Stromal cell of bone marrow (primary cell): ENCODE data around the gene NKAIN2.
A peak's percentile ranks its signal among the peaks of the same experiment; 100 is the strongest.

Experiments used
- DNase-seq: peaks from one replicate; pipeline ENCODE4 v3.0.0-alpha.2; 2012; ENCODE audit warnings: low read depth

NKAIN2 gene

DNA sequence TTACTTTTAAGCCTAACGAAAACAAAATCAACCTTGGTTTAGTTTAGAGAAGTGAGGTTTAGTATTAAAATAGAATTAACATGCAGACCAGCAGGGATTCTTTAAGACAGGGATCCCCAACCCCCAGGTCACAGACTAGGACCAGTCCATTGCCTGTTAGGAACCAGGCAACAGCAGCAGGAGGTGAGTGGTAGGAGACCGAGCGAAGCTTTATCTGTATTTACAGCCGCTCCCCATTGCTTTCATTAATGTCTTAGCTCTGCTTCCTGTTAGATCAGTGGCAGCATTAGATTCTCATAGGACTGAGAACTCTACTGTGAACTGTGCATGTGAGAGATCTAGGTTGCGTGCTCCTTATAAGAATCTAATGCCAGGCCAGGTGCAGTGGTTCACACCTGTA lies 225.9 kb downstream of the NKAIN2 start:
- no peak for DNase-seq

DNA sequence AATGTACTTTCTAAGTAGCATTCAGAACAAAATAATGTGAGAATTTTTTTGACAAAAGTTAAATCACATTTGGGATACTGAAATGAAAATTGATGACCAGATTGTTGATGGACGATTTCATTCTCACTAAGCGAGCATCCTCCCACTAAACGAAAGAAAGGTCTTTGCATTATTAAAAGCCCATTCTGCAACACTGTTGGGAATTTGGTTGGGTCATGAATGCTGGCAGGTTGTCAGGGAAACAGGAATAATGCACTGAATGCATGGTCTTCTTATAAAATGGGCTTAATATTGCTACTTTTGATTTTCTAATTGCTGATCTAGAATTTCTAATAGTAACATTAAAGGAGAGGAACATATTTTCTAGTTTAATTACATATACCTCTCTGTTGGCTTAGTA lies 229.8 kb downstream of the NKAIN2 start:
- no peak for DNase-seq

GRCh38 chr6:124036384-124036783 lies 232.7 kb downstream of the NKAIN2 start:
- no peak for DNase-seq

DNA sequence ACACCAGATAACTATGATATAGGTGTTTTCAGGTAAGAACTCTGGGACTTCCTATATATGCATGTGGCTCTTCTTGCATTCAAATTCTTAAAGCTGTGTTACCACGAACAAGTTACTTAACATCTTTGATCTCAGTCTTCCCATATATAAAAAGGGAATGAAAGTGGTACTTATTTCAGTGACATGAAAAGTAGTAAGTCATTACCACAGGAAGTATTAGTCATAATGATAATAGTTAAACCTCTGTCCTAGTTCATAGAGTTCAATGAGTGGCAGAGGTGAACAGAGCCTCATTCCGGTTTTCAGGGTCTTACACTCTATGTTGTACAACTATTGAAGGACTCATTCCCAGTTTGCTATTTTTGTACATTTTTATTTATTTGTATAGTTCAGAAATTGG lies 237.0 kb downstream of the NKAIN2 start:
- no peak for DNase-seq

DNA sequence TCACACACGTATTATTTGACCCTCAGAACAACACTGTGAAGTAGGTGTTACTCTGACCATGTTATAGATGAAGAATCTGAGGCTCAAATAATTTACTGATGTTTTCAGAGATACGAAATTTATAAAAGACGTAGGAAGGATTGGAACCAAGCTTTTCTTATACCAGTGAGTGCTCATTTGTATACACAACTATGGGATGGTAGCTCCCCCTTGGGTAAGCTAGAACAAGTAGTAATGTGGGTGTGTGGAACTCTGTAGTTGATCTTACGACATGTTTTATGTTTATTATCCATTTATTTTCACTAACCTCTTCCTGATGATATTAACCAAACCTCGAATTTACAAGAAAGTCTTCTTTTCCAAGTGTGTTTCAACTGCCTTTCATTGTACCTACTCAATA lies 248.5 kb downstream of the NKAIN2 start:
- DNase-seq = no peak

DNA sequence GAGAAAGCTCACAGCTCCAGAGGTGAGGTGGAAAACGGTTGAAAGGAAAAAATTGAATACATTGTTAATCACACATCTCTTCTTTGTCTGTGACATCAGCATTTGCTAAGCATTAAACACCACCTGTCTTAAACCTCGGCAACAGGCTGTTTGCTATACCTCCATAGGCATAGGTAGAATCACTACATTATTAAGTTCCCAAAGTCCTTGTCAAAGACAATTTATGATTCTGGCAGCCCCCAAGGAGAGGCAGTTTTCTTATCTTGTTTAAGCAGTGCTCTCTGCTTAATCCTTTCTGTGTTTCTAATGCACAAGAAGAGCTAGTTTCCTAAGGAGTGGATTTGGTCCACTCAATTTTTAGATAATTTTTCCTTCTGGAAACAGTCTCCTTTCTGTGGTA lies 249.7 kb downstream of the NKAIN2 start:
- no peak for DNase-seq

DNA sequence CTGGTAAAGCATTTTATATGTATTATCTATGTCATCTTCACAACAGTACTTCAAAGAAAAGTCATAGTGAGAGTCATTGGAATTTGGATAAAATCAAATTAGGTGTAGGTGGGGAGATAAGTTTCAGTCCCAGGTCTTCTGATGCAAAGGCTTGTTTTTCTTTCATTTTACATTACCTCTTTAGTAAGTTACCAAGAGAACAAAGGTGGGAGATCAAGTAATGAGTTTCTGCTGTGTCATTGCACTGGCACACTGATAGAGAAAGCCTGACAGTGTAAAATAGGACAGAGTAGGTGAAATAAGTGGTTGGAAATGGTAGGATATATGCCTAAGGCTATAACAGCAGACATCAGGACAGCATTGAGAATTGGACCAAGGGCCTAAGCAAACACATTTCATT lies 250.4 kb downstream of the NKAIN2 start:
- DNase-seq = no peak

- DNase-seq = no peak
Observed at GRCh38 chr6:124055395-124055794, 251.7 kb downstream of the NKAIN2 start.

DNA sequence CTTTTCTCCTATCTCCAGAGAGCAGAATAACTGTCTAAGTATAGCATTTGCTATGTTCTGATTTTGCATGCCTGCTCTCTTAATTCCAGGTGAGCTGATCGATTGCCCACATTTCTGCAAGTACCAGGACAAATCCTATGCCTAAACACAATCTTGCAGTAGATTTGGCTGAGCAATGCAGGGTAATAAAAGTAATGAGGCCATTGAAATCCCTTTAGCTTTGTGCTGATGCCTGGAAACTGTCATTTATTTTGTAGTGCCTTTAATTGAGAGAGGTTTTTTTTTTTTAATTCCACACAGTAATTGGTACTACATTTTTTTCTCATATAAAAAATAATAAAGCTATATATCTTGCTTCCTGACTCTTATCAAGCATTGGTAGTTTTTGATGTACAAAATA lies 252.3 kb downstream of the NKAIN2 start:
- DNase-seq = no peak

DNA sequence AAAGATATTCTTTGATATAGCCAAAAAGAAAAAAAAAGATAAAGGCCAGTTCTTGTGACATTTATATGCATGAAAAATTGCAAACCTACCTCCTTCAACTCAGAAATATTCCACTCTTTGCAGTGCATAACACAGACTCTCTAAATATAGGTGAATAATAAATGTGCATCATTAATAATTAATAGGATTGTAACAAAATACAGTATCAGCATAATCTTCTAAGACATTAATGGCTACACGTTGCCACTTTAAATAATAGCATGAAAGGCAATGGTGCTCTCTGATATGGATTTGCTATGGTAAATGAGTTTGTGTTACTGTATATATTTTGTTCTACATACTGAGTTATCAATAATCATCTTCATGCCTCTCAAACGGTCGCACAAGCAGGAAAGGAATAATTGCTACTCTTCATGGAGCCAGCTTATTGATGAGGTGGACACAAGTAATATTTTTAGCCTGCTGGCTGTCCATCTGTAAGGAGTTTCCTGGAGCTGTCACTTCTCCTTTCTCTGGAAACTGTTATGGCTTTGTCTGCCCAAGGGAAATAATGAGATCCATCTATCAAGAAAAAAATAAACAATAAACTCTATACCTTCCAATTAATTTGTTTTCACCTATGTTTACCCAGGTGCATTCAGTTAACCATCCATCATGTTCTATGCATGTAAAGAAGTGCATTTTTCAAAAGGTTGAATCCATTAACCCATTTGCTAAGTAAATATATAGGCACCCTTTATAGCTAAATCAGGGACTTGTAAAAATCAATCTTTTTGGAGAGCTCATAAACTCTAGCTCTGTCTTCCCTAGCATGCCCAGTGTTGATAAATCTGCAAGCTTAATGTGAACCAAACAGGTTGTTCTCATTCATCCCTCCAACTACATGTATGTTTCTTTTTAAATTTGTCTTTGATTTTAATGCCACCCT lies 253.0 kb downstream of the NKAIN2 start:
- no peak for DNase-seq

DNA sequence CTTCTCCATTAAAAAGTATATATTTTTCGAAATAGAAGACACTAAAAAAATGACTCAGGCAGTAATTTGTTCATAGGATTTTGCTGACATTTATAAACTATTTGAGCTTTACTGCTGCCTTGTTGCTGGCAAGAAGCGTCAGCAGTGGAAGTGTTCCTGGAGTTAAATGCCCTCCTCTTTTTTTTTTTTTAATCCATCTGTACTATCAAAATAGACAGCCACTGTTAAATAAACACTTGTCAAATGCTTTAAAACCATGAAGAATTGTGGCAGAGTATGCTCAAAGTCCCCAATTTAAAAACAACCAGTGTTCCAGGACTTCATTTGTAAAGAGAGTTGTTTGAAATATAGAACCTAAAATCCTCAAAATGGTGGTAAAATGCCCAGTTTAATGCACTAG lies 253.8 kb downstream of the NKAIN2 start:
- DNase-seq = peak; percentile 6

DNA sequence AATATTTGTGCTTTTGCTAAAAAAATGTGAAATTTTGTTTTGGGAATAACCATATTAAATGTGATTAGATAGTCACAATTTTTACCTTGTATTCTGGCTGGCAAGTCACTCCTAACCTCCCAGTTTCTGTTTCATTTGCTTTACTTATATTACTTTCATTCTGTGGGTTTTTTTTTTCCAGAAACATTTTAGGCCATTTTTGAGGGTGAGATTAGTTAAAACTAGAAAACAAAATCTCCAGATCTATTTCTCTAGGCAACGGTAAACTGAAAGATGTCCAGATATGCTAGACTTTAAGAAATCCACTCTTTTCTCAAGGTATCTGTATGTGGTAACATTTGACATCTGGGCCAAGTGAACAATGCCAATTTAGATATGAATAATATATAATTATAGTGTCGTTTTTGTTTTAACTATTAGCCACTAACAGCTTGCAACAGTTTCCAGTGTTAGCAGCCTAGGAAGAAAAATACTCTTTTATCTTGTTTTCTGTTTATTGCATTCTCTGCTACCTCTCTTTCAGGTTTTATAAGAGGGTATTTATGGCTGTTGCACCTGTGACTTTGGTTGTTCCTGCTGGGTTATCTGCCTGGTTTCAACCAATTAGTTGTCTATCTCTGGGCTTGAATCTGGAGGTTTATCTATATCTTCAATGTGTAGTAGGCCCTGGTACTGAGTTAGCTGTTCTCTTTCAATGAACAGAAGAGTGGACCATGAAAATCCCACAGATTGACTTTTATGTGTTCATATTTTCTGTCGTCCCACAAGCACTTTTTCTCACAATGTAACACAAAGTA lies 260.9 kb downstream of the NKAIN2 start:
- no peak for DNase-seq

GRCh38 chr6:124066269-124066668 lies 262.6 kb downstream of the NKAIN2 start:
- DNase-seq = no peak

DNA sequence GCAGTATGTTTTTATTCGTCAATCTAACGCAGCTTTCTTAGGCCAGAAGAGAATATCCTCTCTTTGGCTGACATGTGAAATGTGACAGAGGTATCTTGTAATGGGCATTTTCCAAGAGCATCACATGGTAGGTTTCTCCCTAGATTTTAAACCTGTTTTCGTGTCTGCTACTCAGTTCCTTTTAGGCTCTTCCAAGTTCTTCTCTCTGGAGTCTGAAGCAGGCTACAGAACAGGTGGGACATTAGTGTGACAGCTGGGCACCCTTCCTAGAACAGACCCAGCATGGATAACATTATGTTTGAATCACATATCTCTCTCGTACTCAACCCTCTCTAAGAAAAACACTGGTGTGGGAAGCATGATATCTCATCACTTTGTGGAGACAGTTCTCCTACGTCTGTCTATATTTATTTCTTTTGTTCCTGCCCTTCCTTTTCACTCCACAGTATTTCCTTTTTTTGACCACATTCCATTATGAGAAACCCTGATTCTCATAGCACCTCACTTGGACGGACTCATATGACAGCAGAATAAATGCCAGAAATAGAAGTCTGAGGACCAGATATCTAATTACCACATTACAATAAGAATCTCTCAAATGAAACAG lies 263.4 kb downstream of the NKAIN2 start:
- DNase-seq = no peak

DNA sequence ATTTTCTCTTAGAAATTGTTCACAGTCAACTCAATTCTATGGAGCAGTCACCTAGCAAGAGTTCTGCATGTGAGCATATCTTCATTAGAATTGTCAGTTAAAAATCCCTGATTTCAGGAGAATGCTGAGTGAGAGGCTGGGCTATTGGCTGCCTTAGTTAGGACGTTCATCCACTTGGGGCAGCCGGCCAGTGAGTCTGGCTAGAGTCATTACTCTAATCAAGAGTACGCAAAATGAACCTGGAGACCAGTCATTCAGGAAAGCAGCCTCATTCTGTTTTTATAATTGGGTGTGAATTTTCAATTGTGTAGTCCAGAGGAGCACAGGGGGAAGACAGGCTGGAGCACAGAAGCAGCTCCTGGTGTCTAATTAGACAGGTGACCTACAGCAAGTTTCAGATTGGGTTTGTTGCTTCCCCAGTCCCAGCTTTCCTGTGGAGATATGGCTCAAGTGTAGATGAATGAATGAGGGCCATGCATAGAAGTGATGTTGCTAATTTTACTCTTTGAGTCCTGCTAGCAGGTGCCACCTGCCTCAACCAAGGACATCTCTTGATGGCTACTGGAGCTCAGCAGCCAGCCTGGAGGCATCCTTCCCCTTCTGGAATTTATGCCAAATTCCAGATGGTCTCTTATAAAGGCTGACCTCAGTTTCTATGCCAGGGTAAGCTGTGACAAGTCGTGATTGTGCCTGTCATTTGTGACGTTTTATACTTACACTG lies 265.7 kb downstream of the NKAIN2 start:
- DNase-seq = no peak

DNA sequence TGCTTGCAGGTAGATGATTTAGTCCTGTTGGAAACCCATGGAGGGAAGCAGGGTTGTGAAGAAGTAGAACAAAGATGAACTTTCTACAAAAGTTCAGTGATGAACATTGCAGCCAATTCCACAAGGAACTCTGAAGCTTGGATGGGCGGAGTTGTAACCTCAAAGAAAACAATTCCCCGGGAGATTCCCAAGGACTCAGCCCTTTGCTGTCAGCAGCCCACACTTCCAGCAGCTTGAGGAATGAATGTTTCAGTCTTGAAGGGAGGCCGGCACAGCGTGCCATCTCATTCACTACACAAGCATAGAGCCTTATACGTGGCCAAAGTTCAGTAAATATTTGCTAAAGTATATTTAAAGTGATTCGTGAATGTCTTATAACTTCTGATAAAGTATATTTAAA lies 269.4 kb downstream of the NKAIN2 start:
- DNase-seq = peak; percentile 38

GRCh38 chr6:124073820-124074587 lies 270.3 kb downstream of the NKAIN2 start:
- no peak for DNase-seq

DNA sequence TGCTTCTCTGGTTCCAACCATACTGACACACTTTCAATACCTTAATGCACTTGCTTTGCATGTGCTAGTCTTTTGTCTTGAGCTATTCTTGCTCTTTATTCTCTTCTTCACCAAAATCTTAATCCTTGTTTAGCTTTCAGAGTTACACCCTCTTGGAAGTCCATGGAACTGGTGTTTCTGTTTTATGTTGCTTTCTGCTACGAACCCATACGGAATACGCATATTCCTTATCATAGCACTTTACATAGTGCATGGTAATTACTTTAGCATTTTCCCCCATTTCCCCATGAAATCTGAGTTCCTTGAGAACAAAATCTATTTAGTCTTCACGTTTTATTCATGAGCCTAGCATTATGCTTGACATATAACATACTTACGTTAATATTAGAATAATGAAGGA lies 270.9 kb downstream of the NKAIN2 start:
- no peak for DNase-seq

DNA sequence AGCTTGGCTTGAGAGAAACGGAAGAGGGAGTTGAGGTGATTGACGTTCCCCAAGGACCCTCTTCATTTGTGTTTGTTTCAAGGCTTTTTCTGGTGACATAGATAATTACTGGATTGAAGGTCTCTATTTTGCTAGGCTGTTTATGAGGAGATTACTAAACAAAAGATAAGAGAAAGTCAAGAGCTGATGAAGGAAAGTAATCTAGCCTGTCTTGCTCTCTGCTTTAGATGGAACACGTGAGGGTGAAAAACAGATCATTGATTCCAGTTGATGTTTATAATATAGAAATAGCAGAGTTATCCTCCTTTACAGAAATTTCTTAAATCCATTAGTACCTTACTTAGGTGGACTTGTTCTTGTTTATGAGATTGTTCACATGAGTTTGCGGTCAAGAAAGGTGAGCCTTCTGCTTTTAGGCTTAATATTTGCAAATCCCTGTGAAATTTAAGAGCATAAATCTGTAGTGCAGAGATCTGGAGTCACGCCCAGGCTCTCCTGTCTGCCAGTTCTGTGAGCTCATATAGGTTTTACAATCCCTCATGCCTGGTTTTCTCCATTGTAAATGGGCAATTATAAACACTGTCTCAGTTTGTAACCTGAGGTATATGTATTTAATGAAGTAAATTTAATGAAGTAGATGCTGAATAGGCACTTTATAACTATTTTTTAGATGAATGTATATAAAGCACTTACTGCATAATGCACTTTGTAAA lies 272.8 kb downstream of the NKAIN2 start:
- no peak for DNase-seq

DNA sequence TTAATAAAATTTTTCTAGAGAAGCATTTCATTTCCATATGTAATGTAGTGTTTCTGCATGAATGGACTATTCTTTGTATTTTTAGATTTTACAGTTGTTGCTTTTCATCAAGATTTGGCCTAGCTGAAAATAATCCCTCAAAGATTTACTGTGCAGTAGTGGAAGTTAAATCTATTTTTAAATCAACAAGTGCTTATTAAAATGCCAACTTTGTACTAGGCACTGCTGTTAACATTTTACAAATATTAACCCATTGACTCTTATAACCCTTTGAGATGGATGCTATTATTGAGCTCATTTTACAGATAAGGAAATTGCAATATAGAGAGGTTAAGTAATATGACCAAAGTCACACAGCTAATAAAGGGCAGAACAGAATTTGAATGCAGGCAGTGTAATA lies 274.5 kb downstream of the NKAIN2 start:
- DNase-seq = no peak

DNA sequence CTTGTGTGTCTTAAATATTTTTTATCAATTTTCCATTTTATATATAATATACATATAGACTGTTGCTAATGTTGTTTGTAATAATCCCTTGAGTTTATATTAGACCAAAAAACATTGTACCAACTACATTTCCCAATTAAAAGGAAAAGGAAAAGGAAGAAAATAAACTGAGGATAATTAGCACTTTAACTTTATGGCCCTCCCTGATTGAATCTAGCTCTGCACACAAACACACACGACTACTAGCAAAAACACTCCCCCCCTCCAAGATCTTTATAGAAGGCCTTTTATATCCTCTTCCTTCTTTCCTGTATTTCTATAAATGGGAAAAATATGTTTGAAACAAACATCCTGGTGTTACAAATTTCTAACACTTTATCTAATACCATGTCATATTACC lies 276.8 kb downstream of the NKAIN2 start:
- DNase-seq = no peak
